Endodermal cell (in vitro differentiated cells): Measurements from ENCODE around the gene CDC26. TPM values are rescaled to one million over a fixed set of nuclear protein-coding genes. Genes with fewer than 3 reads are reported as not detected.
A peak's percentile ranks its signal among the peaks of the same experiment; 100 is the strongest.

ENCODE experiments used
- DNase-seq: peaks from one replicate; pipeline ENCODE4 v3.0.0-alpha.2; 2017
- H3K27ac ChIP-seq: 2 replicates; pipeline ENCODE4 v1.5.1; 2013; ENCODE audit warnings: mild to moderate bottlenecking, low read depth, low read length, moderate library complexity
- H3K27me3 ChIP-seq: 2 replicates; pipeline ENCODE4 v1.6.1; 2013; ENCODE audit warnings: mild to moderate bottlenecking, low read length, moderate library complexity; ENCODE audit not compliant: insufficient read depth, control insufficient read depth, poor library complexity, severe bottlenecking
- H3K36me3 ChIP-seq: 2 replicates; pipeline ENCODE4 v1.7.0; 2013; ENCODE audit warnings: mild to moderate bottlenecking, low read length, moderate library complexity; ENCODE audit not compliant: control insufficient read depth, insufficient read depth
- H3K4me1 ChIP-seq: one replicate; pipeline ENCODE4 v1.7.0; 2013; ENCODE audit warnings: low read length; ENCODE audit not compliant: control insufficient read depth, insufficient read depth
- H3K4me3 ChIP-seq: 2 replicates; pipeline ENCODE4 v1.5.1; 2013; ENCODE audit warnings: mild to moderate bottlenecking, low read length, moderate library complexity
- H3K9ac ChIP-seq: 2 replicates; pipeline ENCODE4 v1.6.1; 2013; ENCODE audit warnings: mild to moderate bottlenecking, low read length, moderate library complexity; ENCODE audit not compliant: poor library complexity, severe bottlenecking; ENCODE audit errors: extremely low read depth
- H3K9me3 ChIP-seq: 2 replicates; pipeline ENCODE4 v1.6.1; 2013; ENCODE audit warnings: mild to moderate bottlenecking, low read length, moderate library complexity; ENCODE audit not compliant: control insufficient read depth
- H3K27ac Mint-ChIP-seq: 2 replicates; pipeline ENCODE4 v1.8.0; 2020; ENCODE audit warnings: mixed read lengths
- H3K27me3 Mint-ChIP-seq: 2 replicates; pipeline ENCODE4 v1.8.0; 2021; ENCODE audit warnings: mild to moderate bottlenecking, mixed read lengths; ENCODE audit not compliant: insufficient read depth
- H3K36me3 Mint-ChIP-seq: 2 replicates; pipeline ENCODE4 v1.8.0; 2020; ENCODE audit warnings: low read depth, mixed read lengths
- H3K4me1 Mint-ChIP-seq: 2 replicates; pipeline ENCODE4 v1.8.0; 2020; ENCODE audit warnings: mixed read lengths
- H3K4me3 Mint-ChIP-seq: 2 replicates; pipeline ENCODE4 v1.8.0; 2020; ENCODE audit warnings: mild to moderate bottlenecking, moderate library complexity, mixed read lengths
- H3K9me3 Mint-ChIP-seq: 2 replicates; pipeline ENCODE4 v1.8.0; 2020; ENCODE audit warnings: mild to moderate bottlenecking, mixed read lengths
- CTCF ChIP-seq: fragments of 200-600 bp; sonication (generic); conservative IDR thresholded peaks from 2 replicates; pipeline ENCODE4 v1.5.0; 2021; ENCODE audit warnings: antibody characterized with exemption, mild to moderate bottlenecking
- WGBS, 2 experiments: methylation state at CpG; one replicate each; pipeline versions ENCODE4 v1.1.5 to v1.1.7; 2013; ENCODE audit warnings: missing lambda C conversion rate in 2 of 2, mixed read lengths in 1 of 2; ENCODE audit not compliant: insufficient coverage in 1 of 2, insufficient read length in 1 of 2; 5-methylcytosine and 5-hydroxymethylcytosine counted together
- total RNA-seq, 2 donors: library from RNA; stranded (reverse); fragmentation: NEBNext Ultra II Directional in 1 of 2; extraction: Animal tissue kit (Norgen Biotek cat#: 25700) in 1 of 2; gene quantifications; 2 replicates in 1 of 2; 3 replicates in 1 of 2; pipeline ENCODE4 v1.2.1, GENCODE V29; 2021

CDC26 gene
- total RNA-seq, 2 donors from 2014 or later, result 34.7 to 39.7 TPM

- Histone ChIP-seq H3K27ac (no peak overlapping the region), H3K9ac (no peak overlapping the region), H3K36me3 (no peaks in the 10 kb centered on the region), H3K9me3 (no peaks in the 10 kb centered on the region), H3K4me3 (no peak overlapping the region), H3K4me1 (no peaks in the 10 kb centered on the region), H3K27me3 (no peaks in the 10 kb centered on the region)
- Mint-ChIP-seq H3K36me3 (no peaks in the 10 kb centered on the region), H3K9me3 (no peaks in the 10 kb centered on the region), H3K27ac (no peak overlapping the region), H3K27me3 (no peaks in the 10 kb centered on the region), H3K4me1 (no peaks in the 10 kb centered on the region), H3K4me3 (no peak overlapping the region)
- no peak for TF ChIP-seq CTCF
- DNase-seq, result peak; percentile 8
Measured at GRCh38 chr9:113315231-113315630, 39.9 kb upstream of the CDC26 start.

- no peaks in the 10 kb centered on the region for H3K9me3 ChIP-seq
- no peak overlapping the region for H3K27ac ChIP-seq
- no peaks in the 10 kb centered on the region for H3K4me1 ChIP-seq
- Mint-ChIP-seq H3K4me1 (no peaks in the 10 kb centered on the region), H3K27ac (no peak overlapping the region), H3K9me3 (no peaks in the 10 kb centered on the region), H3K4me3 (no peak overlapping the region), H3K27me3 (no peaks in the 10 kb centered on the region), H3K36me3 (no peaks in the 10 kb centered on the region)
- H3K36me3 ChIP-seq, result no peaks in the 10 kb centered on the region
- H3K4me3 ChIP-seq, result no peak overlapping the region
- DNase-seq, result peak; percentile 12
- no peak overlapping the region for H3K9ac ChIP-seq
- WGBS, 2 experiments, result 91 to 100% methylated on average over 2 to 5 of the region's 5 CpGs
- H3K27me3 ChIP-seq, result no peaks in the 10 kb centered on the region
- no peak for TF ChIP-seq CTCF
Measured at GRCh38 chr9:113313261-113313660, 37.9 kb upstream of the CDC26 start.

GRCh38 chr9:113311961-113312360 lies 36.6 kb upstream of the CDC26 start:
- no peaks in the 10 kb centered on the region for H3K27me3 Mint-ChIP-seq
- Histone ChIP-seq H3K36me3 (no peaks in the 10 kb centered on the region), H3K4me3 (no peak overlapping the region), H3K27me3 (no peaks in the 10 kb centered on the region), H3K27ac (no peak overlapping the region), H3K9me3 (no peaks in the 10 kb centered on the region), H3K4me1 (no peaks in the 10 kb centered on the region), H3K9ac (no peak overlapping the region)
- DNase-seq, result peak; percentile 21
- no peaks in the 10 kb centered on the region for H3K4me1 Mint-ChIP-seq
- H3K9me3 Mint-ChIP-seq, result no peaks in the 10 kb centered on the region
- no peak overlapping the region for H3K4me3 Mint-ChIP-seq
- H3K36me3 Mint-ChIP-seq, result no peaks in the 10 kb centered on the region
- WGBS, 2 experiments, result 80% methylated on average over 3 of the region's 3 CpGs; no CpG with 5 or more reads in 1 of the 2 experiments
- TF ChIP-seq CTCF, result no peak
- H3K27ac Mint-ChIP-seq, result no peak overlapping the region
